IMR-90 (cell line): ENCODE results near the gene SLC44A1. TPM values are rescaled to one million over a fixed set of nuclear protein-coding genes. Genes with fewer than 3 reads are reported as not detected.

Source experiments
- ATAC-seq: fragments of 200-7000 bp; cut with Tn5 transposase; 2 replicates; pipeline ENCODE4 v1.9.1; 2020; ENCODE audit warnings: low read depth, mild to moderate bottlenecking, moderate library complexity
- BruUV-seq: library from RNA; stranded (reverse); fragments of 400-500 nt; replicated peaks from 2 replicates; lab custom pipeline; 2021; lab: Mats Ljungman, UMichigan
- CTCF ChIA-PET: fragments of 300-600 bp; formaldehyde crosslinking; extraction: SDS; loops from one replicate; lab custom pipeline; 2021; ENCODE audit warnings: antibody characterized with exemption; lab: Yijun Ruan, JAX
- POLR2A ChIA-PET: fragments of 300-600 bp; sonication (Branson Sonifier 250); formaldehyde crosslinking; loops from one replicate; lab custom pipeline; 2022; ENCODE audit warnings: antibody characterized with exemption; ENCODE audit not compliant: unreplicated experiment; lab: Charles Lee
- DNase-seq: peaks from one replicate; pipeline ENCODE4 v3.0.0; 2013
- H2AFZ ChIP-seq: replicated peaks from 2 replicates; pipeline ENCODE3; 2013; ENCODE audit warnings: low read length, mild to moderate bottlenecking; ENCODE audit not compliant: poor library complexity
- H2AK5ac ChIP-seq: 2 replicates; pipeline ENCODE4 v1.6.1; 2013; ENCODE audit warnings: low read depth, low read length, inconsistent platforms
- H2AK9ac ChIP-seq: replicated peaks from 2 replicates; pipeline ENCODE3; 2013; ENCODE audit warnings: mild to moderate bottlenecking, low read depth, low read length, moderate library complexity; ENCODE audit not compliant: poor library complexity
- H2BK120ac ChIP-seq: 2 replicates; pipeline ENCODE4 v1.6.1; 2013; ENCODE audit warnings: low read depth, low read length, inconsistent platforms
- H2BK15ac ChIP-seq: 3 replicates; pipeline ENCODE4 v1.6.1; 2013; ENCODE audit warnings: low read depth, low read length, inconsistent platforms
- H2BK20ac ChIP-seq: 2 replicates; pipeline ENCODE4 v1.6.1; 2013; ENCODE audit warnings: low read depth, mild to moderate bottlenecking, inconsistent platforms, low read length, moderate library complexity
- H2BK5ac ChIP-seq: 2 replicates; pipeline ENCODE4 v1.6.1; 2013; ENCODE audit warnings: mild to moderate bottlenecking, low read depth, low read length, inconsistent platforms; ENCODE audit not compliant: poor library complexity, severe bottlenecking
- H3K14ac ChIP-seq: replicated peaks from 2 replicates; pipeline ENCODE4 v1.6.1; 2013; ENCODE audit warnings: low read depth, low read length, inconsistent platforms
- H3K18ac ChIP-seq: 2 replicates; pipeline ENCODE4 v1.6.1; 2013; ENCODE audit warnings: low read depth, low read length, control low read depth
- H3K23ac ChIP-seq: 2 replicates; pipeline ENCODE4 v1.6.1; 2013; ENCODE audit warnings: low read depth, low read length, inconsistent platforms
- H3K27ac ChIP-seq: 2 replicates; pipeline ENCODE4 v1.5.1; 2013; ENCODE audit warnings: mild to moderate bottlenecking, control low read depth, low read length; ENCODE audit not compliant: insufficient read depth
- H3K27me3 ChIP-seq: 2 replicates; pipeline ENCODE4 v1.6.1; 2013; ENCODE audit warnings: low read length; ENCODE audit not compliant: control insufficient read depth, insufficient read depth
- H3K36me3 ChIP-seq: 2 replicates; pipeline ENCODE4 v1.6.1; 2013; ENCODE audit warnings: low read length, mixed read lengths; ENCODE audit not compliant: control insufficient read depth, insufficient read depth
- H3K4ac ChIP-seq: 2 replicates; pipeline ENCODE4 v1.6.1; 2013; ENCODE audit warnings: low read depth, low read length, inconsistent platforms
- H3K4me1 ChIP-seq: 2 replicates; pipeline ENCODE4 v1.6.1; 2013; ENCODE audit warnings: low read length, mixed read lengths; ENCODE audit not compliant: control insufficient read depth, insufficient read depth
- H3K4me2 ChIP-seq: 2 replicates; pipeline ENCODE4 v1.6.1; 2013; ENCODE audit warnings: low read depth, mild to moderate bottlenecking, control low read depth, low read length, moderate library complexity
- H3K4me3 ChIP-seq: 2 replicates; pipeline ENCODE4 v1.5.1; 2013; ENCODE audit warnings: low read depth, mild to moderate bottlenecking, control low read depth, low read length, moderate library complexity; ENCODE audit not compliant: insufficient read depth
- H3K56ac ChIP-seq: 2 replicates; pipeline ENCODE4 v1.6.1; 2013; ENCODE audit warnings: low read length, inconsistent platforms; ENCODE audit not compliant: insufficient read depth; ENCODE audit errors: extremely low read depth
- H3K79me1 ChIP-seq, 2 experiments: 2 replicates each; pipeline ENCODE4 v1.6.1; 2013; ENCODE audit warnings: low read length in 2 of 2, inconsistent platforms in 1 of 2, low read depth in 1 of 2
- H3K9ac ChIP-seq: 2 replicates; pipeline ENCODE4 v1.6.1; 2013; ENCODE audit warnings: low read depth, low read length, control low read depth
- H3K9me1 ChIP-seq: 2 replicates; pipeline ENCODE4 v1.6.1; 2013; ENCODE audit warnings: low read length, inconsistent platforms; ENCODE audit not compliant: insufficient read depth
- H3K9me3 ChIP-seq: 2 replicates; pipeline ENCODE4 v1.6.1; 2013; ENCODE audit warnings: low read length; ENCODE audit not compliant: control insufficient read depth, insufficient read depth
- H4K20me1 ChIP-seq: 2 replicates; pipeline ENCODE4 v1.6.1; 2013; ENCODE audit warnings: low read length, inconsistent platforms; ENCODE audit not compliant: insufficient read depth
- H4K5ac ChIP-seq: 2 replicates; pipeline ENCODE4 v1.6.1; 2013; ENCODE audit warnings: mild to moderate bottlenecking, low read depth, low read length, control low read depth
- H4K8ac ChIP-seq, 2 experiments: 2 replicates each; pipeline ENCODE4 v1.6.1; 2013; ENCODE audit warnings: low read depth in 2 of 2, low read length in 2 of 2, control low read depth in 1 of 2, inconsistent platforms in 1 of 2
- H4K91ac ChIP-seq: 2 replicates; pipeline ENCODE4 v1.6.1; 2013; ENCODE audit warnings: low read depth, low read length, inconsistent platforms; ENCODE audit not compliant: insufficient read depth
- FOS ChIP-seq: fragments of 150-350 bp; IDR thresholded peaks from 2 replicates; pipeline ENCODE4 v1.6.1; 2016; ENCODE audit warnings: low read depth, low read length
- MAFK ChIP-seq: IDR thresholded peaks from 2 replicates; pipeline ENCODE4 v1.6.1; 2012; ENCODE audit warnings: low read depth, low read length, improper control_type of control experiment
- WGBS, 2 experiments: methylation state at CpG; one replicate each; pipeline versions ENCODE4 v1.1.5 to v1.1.7; 2013; ENCODE audit warnings: missing lambda C conversion rate in 2 of 2; ENCODE audit not compliant: insufficient read length in 1 of 2; ENCODE audit errors: extremely low coverage in 2 of 2; 5-methylcytosine and 5-hydroxymethylcytosine counted together
- dilution Hi-C: fragments of 300-500 bp; cut with HindIII; formaldehyde crosslinking; loops from one replicate; pipeline ENCODE4 v1.14.3; 2018; ENCODE audit warnings: low sequenced_read_pairs; ENCODE audit not compliant: unreplicated experiment
- in situ Hi-C: fragments of 300-500 bp; cut with MboI; formaldehyde crosslinking; loops from 3 replicates; pipeline ENCODE4 v1.14.3; 2019; ENCODE audit warnings: low sequenced_read_pairs, inconsistent platforms, mixed read lengths
- intact Hi-C: fragments of 100-400 bp; cut with micrococcal nuclease; formaldehyde crosslinking; loops from 2 replicates; pipeline ENCODE4 v1.10.0; 2022
- polyA plus RNA-seq, 3 experiments: library from polyadenylated mRNA; depleted of rRNA; stranded (reverse); fragments of >200 nt; gene quantifications; 2 replicates each; pipeline ENCODE4 v1.2.3, GENCODE V29; 2012; ENCODE audit warnings: low replicate concordance in 1 of 3
- total RNA-seq: library from RNA; depleted of rRNA; stranded (reverse); fragments of >200 nt; gene quantifications from 2 replicates; pipeline ENCODE4 v1.2.3, GENCODE V29; 2012

Gene SLC44A1
- total and polyA plus RNA-seq, 2 of the 4 experiments (the other 2 are of a cell fraction), result 5.2 to 21.7 TPM

GRCh38 chr9:105359892-105360291, 115.4 kb downstream of the SLC44A1 start:
- in situ Hi-C loops, result no loop called here
- Histone ChIP-seq H3K4ac (no peak overlapping the region), H4K20me1 (no peaks in the 10 kb centered on the region), H2BK5ac (no peak overlapping the region), H2BK15ac (no peak overlapping the region), H2BK20ac (no peak overlapping the region), H3K27me3 (no peaks in the 10 kb centered on the region), H2AK9ac (no peak overlapping the region), H3K18ac (no peak overlapping the region), H2AFZ (no peak overlapping the region), H4K91ac (no peak overlapping the region), H4K8ac (no peak overlapping the region), H3K4me1 (0 out of 2 replicates have a peak, but pooled peaks cover 2% of the 10 kb centered on the region), H2BK120ac (no peak overlapping the region), H3K4me3 (no peak overlapping the region), H3K79me1 (no peaks in the 10 kb centered on the region), H4K5ac (no peak overlapping the region), H3K9me3 (no peaks in the 10 kb centered on the region), H3K9me1 (peaks cover 4% of the 10 kb centered on the region; the same call in 1 of the 2 replicates), H3K36me3 (peaks cover 10% of the 10 kb centered on the region; the same call in 1 of the 2 replicates), H3K27ac (no peak overlapping the region), H3K56ac (no peak overlapping the region), H3K4me2 (no peak overlapping the region), H3K9ac (no peak overlapping the region), H3K14ac (no peak overlapping the region), H2AK5ac (peak overlapping the region; percentile 43; the same call in 1 of the 2 replicates), H3K23ac (no peak overlapping the region)
- DNase-seq (peak; percentile 73), ATAC-seq (peak; percentile 61; the same call in 1 of the 2 replicates)
- TF ChIP-seq FOS, result 0 out of 2 replicates have a peak, but pooled peaks have one; percentile 20
- no peak for TF ChIP-seq MAFK
- POLR2A ChIA-PET, result no interaction called here
- dilution Hi-C loops, result no loop called here
- intact Hi-C loops, result no loop called here
- CTCF ChIA-PET, result interaction anchor here (1.3 kb wide), 1 partner anchor 11 kb away, joined by 4 read pairs; no protein-coding TSS in a partner anchor
- 40% methylated on average over 2 of the region's 3 CpGs; no CpG with 5 or more reads in 1 of the 2 experiments for WGBS, 2 experiments
- no TSS peak for BruUV-seq
